PC-3 (cell line): ENCODE measurements around the gene KRTAP3-2.

ENCODE experiments used
- EZH2 ChIP-seq: fragments of 300-600 bp; sonication (generic); IDR thresholded peaks from one replicate; pipeline ENCODE4 v1.6.1; 2017; ENCODE audit warnings: antibody characterized with exemption, mild to moderate bottlenecking, low read length; ENCODE audit not compliant: unreplicated experiment
- TF ChIP-seq, protein P1 (sequence below): fragments of 300-600 bp; sonication (generic); conservative IDR thresholded peaks from 2 replicates; pipeline ENCODE4 v1.5.1; 2017; ENCODE audit warnings: antibody characterized with exemption, low read depth, mild to moderate bottlenecking, low read length

- TF ChIP-seq, protein P1, sequence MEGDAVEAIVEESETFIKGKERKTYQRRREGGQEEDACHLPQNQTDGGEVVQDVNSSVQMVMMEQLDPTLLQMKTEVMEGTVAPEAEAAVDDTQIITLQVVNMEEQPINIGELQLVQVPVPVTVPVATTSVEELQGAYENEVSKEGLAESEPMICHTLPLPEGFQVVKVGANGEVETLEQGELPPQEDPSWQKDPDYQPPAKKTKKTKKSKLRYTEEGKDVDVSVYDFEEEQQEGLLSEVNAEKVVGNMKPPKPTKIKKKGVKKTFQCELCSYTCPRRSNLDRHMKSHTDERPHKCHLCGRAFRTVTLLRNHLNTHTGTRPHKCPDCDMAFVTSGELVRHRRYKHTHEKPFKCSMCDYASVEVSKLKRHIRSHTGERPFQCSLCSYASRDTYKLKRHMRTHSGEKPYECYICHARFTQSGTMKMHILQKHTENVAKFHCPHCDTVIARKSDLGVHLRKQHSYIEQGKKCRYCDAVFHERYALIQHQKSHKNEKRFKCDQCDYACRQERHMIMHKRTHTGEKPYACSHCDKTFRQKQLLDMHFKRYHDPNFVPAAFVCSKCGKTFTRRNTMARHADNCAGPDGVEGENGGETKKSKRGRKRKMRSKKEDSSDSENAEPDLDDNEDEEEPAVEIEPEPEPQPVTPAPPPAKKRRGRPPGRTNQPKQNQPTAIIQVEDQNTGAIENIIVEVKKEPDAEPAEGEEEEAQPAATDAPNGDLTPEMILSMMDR: no peak
- no peak for TF ChIP-seq EZH2
Measured at GRCh38 chr17:40980117-40980516, 19.6 kb downstream of the KRTAP3-2 start.
